HUES48 (cell line): ENCODE results near the gene ASIC4.
A peak's percentile ranks its signal among the peaks of the same experiment; 100 is the strongest.

Experiments used
- H3K27ac ChIP-seq: one replicate; pipeline ENCODE4 v1.7.0; 2013; ENCODE audit warnings: low read depth, low read length, inconsistent platforms
- H3K27me3 ChIP-seq: 2 replicates; pipeline ENCODE4 v1.6.1; 2013; ENCODE audit warnings: mild to moderate bottlenecking, low read length; ENCODE audit not compliant: control insufficient read depth, insufficient read depth
- H3K36me3 ChIP-seq: 2 replicates; pipeline ENCODE4 v1.6.1; 2013; ENCODE audit warnings: low read length; ENCODE audit not compliant: control insufficient read depth, insufficient read depth
- H3K4me1 ChIP-seq: 2 replicates; pipeline ENCODE4 v1.6.1; 2013; ENCODE audit warnings: mild to moderate bottlenecking, low read length; ENCODE audit not compliant: control insufficient read depth, insufficient read depth
- H3K4me3 ChIP-seq: 2 replicates; pipeline ENCODE4 v1.5.1; 2013; ENCODE audit warnings: mild to moderate bottlenecking, low read depth, low read length
- H3K9ac ChIP-seq: 2 replicates; pipeline ENCODE4 v1.6.1; 2013; ENCODE audit warnings: mild to moderate bottlenecking, low read depth, low read length, moderate library complexity
- H3K9me3 ChIP-seq: 2 replicates; pipeline ENCODE4 v1.6.1; 2013; ENCODE audit warnings: low read length; ENCODE audit not compliant: control insufficient read depth, insufficient read depth

ASIC4 gene

DNA sequence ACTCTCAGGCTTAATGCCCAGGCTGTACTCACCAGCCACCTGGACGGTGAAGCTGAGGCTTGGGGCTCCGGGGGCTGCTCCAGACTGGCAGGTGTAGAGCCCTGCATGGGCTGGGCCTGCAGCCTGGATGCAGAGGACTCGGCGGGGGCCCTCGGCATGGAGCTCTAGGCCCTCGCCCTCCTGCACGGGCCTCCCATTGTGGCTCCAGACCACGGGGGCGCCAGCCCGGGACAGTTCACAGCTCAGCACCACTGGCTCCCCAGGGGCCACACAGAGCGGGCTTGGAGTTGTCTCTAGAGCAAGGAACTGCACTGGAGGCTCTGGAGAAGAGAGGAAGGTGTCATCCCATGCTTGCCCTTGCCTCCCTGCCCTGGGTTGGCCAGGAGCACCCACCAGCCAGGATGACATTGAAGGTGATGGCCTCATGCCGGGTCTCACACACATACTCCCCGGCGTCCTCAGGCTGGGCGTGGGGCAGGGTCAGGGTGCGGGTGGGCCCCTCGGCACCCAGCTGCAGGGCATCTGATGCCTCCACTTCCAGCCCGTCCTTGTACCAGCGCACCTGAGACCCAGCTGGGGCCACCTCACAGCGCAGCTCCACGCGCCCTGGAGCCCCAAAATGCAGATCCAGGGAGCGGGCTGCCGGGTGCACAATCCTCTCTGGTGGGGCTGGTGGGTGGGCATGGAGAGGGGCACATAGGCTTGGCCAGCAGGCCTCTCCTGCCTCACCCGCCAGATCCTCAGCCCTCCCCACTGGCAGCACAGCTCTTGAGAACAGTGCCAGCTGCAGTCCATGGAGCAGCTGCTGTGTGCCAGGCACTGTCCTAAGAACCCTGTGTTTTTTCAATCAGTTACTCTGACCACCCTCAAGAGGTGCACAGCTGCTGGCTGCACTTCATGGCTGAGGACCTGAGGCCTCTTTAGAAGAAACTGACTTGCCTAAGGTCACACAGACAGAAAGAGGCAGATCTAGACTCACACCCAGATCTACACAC is 43.8 kb downstream of the ASIC4 start:
- no peak overlapping the region for H3K27ac ChIP-seq
- peaks cover 27% of the 10 kb centered on the region for H3K36me3 ChIP-seq
- no peak overlapping the region for H3K4me3 ChIP-seq
- no peak overlapping the region for H3K9ac ChIP-seq
- H3K27me3 ChIP-seq: peaks cover 13% of the 10 kb centered on the region
- peaks cover 34% of the 10 kb centered on the region for H3K4me1 ChIP-seq
- no peaks in the 10 kb centered on the region for H3K9me3 ChIP-seq

DNA sequence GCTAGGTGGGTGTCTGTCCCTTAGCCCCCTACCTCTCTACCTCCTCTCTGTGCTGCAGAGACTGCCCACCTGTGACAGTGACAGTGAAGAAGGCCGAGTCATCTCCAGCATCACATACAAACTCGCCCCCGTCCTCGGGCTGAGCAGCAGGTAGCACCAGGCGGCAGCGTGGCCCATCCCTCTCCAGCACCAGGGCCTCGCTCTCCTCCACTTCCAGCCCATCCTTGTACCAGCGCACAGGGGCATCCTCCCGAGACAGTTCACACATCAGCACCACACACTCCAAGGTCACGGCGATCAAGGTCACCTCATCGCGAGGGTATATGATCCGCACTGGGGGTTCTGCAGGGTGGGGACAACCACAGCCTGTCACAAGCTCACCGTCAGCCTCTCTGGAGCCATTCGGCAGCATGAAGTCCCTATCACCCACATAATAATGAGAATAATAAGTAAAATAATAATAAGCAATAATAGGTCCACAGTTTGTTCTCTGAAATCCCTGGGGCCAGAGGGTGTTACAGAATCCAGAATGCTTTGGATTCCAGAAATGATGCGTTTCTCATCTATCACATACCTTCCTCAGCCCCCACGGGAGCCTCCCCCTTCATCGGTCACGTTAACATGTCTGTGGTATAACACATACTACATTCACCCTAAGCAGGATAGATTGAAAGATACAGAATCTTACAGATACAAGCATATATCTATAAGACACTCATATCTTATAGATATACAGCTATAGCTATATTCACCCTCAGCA is 45.1 kb downstream of the ASIC4 start:
- H3K27me3 ChIP-seq: peaks cover under 1% of the 10 kb centered on the region; the same call in 1 of the 2 replicates
- H3K27ac ChIP-seq: no peak overlapping the region
- peaks cover 39% of the 10 kb centered on the region for H3K36me3 ChIP-seq
- no peak overlapping the region for H3K9ac ChIP-seq
- H3K4me1 ChIP-seq: peaks cover 32% of the 10 kb centered on the region
- no peaks in the 10 kb centered on the region for H3K9me3 ChIP-seq
- H3K4me3 ChIP-seq: no peak overlapping the region

DNA sequence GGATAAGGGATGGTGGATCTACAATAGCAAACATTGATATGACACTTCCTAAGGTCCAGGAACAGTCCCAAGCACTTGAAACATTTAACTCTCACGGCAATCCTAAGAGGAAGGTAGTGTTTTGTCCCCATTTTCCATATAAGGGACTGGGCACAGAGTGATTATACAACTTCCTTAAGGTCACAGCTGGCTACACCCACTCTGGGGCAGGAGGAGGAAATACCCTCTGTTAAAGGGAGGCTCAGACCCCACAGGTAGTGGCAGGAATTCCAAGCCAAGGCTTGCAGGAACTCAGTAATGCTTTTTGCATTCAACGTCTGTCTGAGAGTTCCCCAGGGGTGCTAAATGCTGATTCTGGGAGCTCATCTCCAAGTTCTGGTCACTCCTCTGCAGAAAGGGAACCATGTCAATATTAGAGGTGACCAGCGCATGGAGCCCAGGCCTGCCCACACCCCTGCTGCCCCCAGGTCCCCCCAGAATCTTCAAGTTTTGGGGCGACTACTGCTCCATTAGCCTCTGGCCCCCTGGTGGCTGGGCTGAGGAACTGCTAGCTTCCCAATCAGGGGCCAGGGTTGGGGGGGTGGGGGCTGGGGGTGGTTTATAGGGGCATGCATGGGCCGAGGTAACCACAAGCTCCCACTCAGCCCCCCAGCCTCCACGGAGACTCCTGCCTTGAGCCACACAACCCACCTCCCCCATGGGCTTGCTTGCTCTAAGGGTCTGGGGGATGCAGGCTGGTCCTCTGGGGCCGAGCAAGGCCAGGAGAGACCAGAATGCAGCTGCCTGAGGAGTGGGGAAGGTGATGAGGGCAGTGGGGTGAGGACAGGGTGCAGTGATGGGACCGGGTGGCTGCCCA is 46.0 kb downstream of the ASIC4 start:
- H3K27me3 ChIP-seq: no peaks in the 10 kb centered on the region
- peaks cover 37% of the 10 kb centered on the region for H3K4me1 ChIP-seq
- peaks cover 42% of the 10 kb centered on the region for H3K36me3 ChIP-seq
- H3K27ac ChIP-seq: peak overlapping the region; percentile 37
- no peak overlapping the region for H3K9ac ChIP-seq
- no peaks in the 10 kb centered on the region for H3K9me3 ChIP-seq
- H3K4me3 ChIP-seq: no peak overlapping the region

DNA sequence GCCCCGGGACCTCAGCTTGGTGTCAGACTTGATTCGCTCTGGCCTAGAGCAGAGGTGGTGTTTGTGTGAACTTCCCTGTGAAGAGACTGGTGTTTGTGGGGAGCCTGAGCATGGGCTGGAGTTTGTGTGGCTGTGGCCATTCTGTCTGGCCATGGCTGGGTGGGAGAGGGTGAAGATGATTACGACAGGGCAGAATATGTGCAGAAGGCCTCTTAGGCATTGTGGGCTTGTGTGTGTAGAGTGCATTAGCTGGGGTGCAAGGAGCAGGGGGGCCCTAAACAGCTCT is 46.6 kb downstream of the ASIC4 start:
- Histone ChIP-seq H3K36me3 (peaks cover 42% of the 10 kb centered on the region), H3K27ac (no peak overlapping the region), H3K4me1 (peaks cover 42% of the 10 kb centered on the region), H3K27me3 (no peaks in the 10 kb centered on the region), H3K9me3 (no peaks in the 10 kb centered on the region), H3K9ac (no peak overlapping the region), H3K4me3 (no peak overlapping the region)

DNA sequence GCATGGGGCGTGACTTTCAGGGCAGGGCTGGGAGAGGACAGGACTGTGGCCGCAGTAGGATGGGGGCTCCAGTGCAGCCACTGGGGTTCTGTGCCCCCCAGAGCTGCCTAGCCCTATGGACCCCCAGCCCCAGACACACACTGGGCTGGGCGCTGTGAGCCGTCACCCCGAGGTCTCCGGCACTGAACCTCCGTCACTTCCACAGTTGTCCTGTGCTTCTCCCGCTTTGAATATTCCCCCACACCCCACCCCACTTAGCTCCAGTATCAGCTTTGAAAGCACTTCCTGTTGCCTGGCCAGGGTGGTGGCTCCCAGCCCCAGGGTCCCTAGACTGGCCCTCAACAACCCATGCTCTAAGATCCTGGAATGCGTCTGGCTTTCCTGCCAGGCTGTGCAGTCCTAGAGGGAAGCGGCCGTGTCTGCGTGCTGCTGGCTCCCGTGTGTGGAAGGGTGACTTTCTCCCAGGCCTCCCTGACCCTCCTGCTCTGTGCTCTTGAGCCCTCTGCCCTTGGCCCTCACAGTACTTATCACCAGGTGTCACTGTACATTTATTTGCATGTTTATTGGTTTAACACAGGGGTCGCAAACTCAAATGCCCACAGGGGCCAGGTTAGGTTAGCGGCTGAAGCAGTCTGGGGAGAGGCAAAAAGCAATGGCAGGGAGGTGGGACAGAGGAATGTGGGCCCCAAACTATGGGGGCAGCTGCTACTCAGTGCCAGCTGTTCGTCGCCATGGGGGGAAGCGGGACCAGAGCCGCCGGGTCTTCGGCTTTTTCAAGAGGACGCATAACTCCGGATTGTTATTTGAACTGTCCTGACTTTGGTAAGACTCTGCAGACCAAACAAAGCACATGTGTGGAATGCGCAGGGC is 47.1 kb downstream of the ASIC4 start:
- Histone ChIP-seq H3K4me3 (no peak overlapping the region), H3K27me3 (no peaks in the 10 kb centered on the region), H3K9me3 (no peaks in the 10 kb centered on the region), H3K4me1 (peaks cover 48% of the 10 kb centered on the region), H3K27ac (peak overlapping the region; percentile 37), H3K36me3 (peaks cover 37% of the 10 kb centered on the region), H3K9ac (no peak overlapping the region)

DNA sequence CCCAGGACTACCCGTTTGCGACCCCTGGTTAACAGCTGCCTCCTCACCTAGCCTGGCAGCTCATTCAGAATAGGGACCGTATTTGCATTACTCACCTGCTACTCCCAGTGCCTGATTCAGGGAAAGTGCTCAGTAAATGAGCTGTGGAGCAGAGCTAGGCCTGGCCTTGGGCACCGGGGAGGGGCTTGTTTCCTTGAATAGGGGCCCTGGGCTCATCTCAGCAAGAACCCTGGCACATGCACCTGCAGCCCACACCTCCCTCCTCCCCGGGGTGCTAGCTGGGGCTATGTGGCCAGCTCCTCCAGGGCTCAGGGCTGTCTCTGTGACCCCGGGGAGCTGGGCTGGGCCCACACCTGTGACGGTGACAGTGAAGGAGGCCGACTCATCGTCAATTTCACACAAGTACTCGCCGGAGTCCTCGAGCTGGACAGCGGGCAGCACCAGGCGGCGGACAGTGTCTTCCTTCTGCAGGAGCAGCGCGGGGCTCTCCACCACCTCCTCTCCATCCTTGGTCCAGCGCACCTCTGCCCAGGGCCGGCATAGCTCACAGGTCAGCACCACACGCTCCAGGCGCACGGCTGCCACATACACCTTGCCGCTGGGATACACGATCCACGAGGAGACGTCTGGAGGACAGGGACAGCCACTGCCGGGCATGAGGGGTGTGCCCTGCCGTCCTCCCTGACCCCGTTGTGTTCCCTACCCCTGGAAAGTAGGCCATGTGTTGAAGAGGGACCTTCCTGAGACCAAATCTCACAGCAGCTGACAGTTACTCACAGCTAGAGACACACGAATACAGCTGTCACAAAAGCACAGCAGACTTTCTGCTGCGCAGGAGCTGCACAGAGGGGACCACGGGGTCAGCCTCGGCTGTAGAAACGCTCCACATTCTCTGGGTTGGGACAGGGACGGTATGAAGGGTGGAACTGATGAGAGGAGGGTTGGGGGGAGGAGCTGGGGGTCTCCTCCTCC is 48.1 kb downstream of the ASIC4 start:
- Histone ChIP-seq H3K36me3 (peaks cover 34% of the 10 kb centered on the region), H3K27ac (peak overlapping the region; percentile 37), H3K4me1 (peaks cover 51% of the 10 kb centered on the region), H3K9me3 (no peaks in the 10 kb centered on the region), H3K27me3 (no peaks in the 10 kb centered on the region), H3K9ac (no peak overlapping the region), H3K4me3 (no peak overlapping the region)

DNA sequence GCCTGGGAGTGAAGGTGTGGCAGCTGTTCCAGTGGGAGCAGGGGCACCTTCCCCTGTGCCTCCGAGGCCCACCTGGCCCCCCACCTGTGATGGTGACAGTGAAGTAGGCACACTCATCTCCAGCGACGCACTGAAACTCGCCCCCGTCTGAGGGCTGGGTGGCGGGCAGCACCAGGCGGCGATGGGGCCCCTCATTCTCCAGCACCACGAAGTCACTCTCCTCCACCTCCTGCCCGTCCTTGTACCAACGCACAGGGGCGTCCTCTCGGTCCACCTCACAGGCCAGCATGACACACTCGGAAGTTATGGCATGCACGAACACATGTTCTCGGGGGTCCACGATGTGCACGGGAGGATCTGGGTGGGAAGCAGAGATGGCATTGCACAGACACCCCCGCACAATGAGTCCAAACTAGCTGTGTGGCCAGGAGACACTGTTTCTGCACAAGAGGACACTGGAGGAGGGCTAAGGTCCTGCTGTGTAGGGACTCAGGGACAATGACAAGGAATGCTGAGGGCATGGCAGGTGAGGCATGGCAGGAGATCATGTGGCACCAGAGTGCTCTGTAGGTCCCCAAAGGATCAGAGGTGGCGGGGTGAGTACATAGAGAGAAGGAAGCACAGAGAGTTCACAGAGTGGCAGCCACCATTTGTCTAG is 49.1 kb downstream of the ASIC4 start:
- H3K9ac ChIP-seq: no peak overlapping the region
- H3K4me1 ChIP-seq: peaks cover 51% of the 10 kb centered on the region
- no peak overlapping the region for H3K4me3 ChIP-seq
- H3K27me3 ChIP-seq: no peaks in the 10 kb centered on the region
- H3K36me3 ChIP-seq: peaks cover 34% of the 10 kb centered on the region
- H3K9me3 ChIP-seq: no peaks in the 10 kb centered on the region
- H3K27ac ChIP-seq: no peak overlapping the region

DNA sequence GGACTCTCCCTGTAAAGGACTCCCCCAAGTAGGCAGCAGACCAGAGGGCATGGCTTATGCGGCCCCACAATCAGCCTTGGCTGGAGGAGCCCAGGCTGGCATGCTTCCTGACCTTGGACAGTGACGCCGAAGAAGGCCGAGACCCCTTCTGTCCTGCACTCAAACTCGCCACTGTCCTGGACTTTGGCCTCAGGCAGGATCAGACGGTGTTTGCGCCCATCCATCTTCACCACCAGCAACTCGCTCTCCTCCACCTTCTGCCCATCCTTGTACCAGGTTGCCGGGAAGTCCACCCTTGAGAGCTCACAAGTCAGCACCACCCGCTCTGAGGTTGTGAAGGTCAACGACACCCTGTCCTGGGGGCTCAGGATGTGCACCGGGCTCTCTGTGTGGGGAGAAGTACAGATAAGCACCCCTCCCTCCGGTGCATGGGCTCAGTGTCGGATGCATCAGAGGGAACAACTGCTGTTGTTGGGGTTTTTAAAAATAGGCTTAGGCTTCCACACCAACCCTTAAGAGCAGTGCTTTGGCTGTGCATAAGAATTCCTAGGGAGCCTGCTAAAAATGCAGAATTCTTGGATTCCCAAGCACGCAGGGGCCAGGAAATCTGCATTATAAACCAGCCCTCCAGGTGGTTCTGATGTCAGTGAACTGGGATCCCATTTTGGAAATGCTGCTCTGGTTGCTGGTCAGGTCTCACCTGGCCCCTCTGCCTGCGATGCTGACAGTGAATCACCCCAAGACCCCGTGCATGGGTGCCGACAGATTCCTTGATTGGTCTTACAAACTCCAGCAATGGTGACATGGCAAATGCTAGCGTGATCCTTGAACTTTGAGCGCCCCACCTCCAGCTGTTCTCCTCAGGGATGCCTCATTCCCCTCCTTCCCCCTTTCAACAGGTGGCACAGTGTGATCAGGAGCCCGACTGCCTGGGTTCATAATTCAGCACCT is 51.1 kb downstream of the ASIC4 start:
- H3K4me1 ChIP-seq: peaks cover 47% of the 10 kb centered on the region
- H3K36me3 ChIP-seq: peaks cover 39% of the 10 kb centered on the region
- no peaks in the 10 kb centered on the region for H3K9me3 ChIP-seq
- H3K27me3 ChIP-seq: peaks cover 6% of the 10 kb centered on the region; the same call in 1 of the 2 replicates
- peak overlapping the region; percentile 33 for H3K4me3 ChIP-seq
- peak overlapping the region; percentile 93 for H3K27ac ChIP-seq
- peak overlapping the region; percentile 63 for H3K9ac ChIP-seq
